ENCODE data around the gene HRH1.
"Not testable (repeated sequence)": the region's sequence is repeated elsewhere in the genome, so short reads cannot be mapped to it uniquely, and the experiment has no call there.

The HRH1 gene

GRCh38 chr3:11239796-11240195 lies 85.5 kb downstream of the HRH1 start:
- DNase-seq (ENCODE audit: low read depth in 2 of 2): no peak

- peak; percentile 39 to 40 for DNase-seq (ENCODE audit: low read depth in 2 of 2)
Observed at GRCh38 chr3:11240496-11240895, 86.2 kb downstream of the HRH1 start.

- DNase-seq (ENCODE audit: low read depth in 2 of 2): no peak
Observed at GRCh38 chr3:11244121-11244677, 89.9 kb downstream of the HRH1 start.

GRCh38 chr3:11245276-11245675 lies 91.0 kb downstream of the HRH1 start:
- DNase-seq (ENCODE audit: low read depth in 2 of 2): no peak

- no peak for DNase-seq (ENCODE audit: low read depth in 2 of 2)
Observed at GRCh38 chr3:11245827-11246662, 91.8 kb downstream of the HRH1 start.

- DNase-seq (ENCODE audit: low read depth in 2 of 2): no peak
Observed at GRCh38 chr3:11246663-11246970, 92.3 kb downstream of the HRH1 start.

GRCh38 chr3:11247362-11247761 lies 93.1 kb downstream of the HRH1 start:
- no peak for DNase-seq (ENCODE audit: low read depth in 2 of 2)

- DNase-seq (ENCODE audit: low read depth in 2 of 2): no peak
Observed at GRCh38 chr3:11248596-11248995, 94.3 kb downstream of the HRH1 start.

GRCh38 chr3:11250902-11251806 lies 96.9 kb downstream of the HRH1 start:
- DNase-seq (ENCODE audit: low read depth in 2 of 2): no peak

- no peak for DNase-seq (ENCODE audit: low read depth in 2 of 2)
Observed at GRCh38 chr3:11251807-11252176, 97.5 kb downstream of the HRH1 start.

GRCh38 chr3:11254876-11255275 lies 100.6 kb downstream of the HRH1 start:
- no peak for DNase-seq (ENCODE audit: low read depth in 2 of 2)

GRCh38 chr3:11255537-11255936 lies 101.2 kb downstream of the HRH1 start:
- DNase-seq (ENCODE audit: low read depth in 2 of 2): not testable (repeated sequence)

GRCh38 chr3:11258958-11259357 lies 104.7 kb downstream of the HRH1 start:
- no peak for DNase-seq (ENCODE audit: low read depth in 2 of 2)

GRCh38 chr3:11260460-11260859 lies 106.2 kb downstream of the HRH1 start:
- no peak for DNase-seq (ENCODE audit: low read depth in 2 of 2)

GRCh38 chr3:11269007-11269406 lies 114.7 kb downstream of the HRH1 start:
- no peak for DNase-seq (ENCODE audit: low read depth in 2 of 2)

GRCh38 chr3:11271986-11272904 lies 118.0 kb downstream of the HRH1 start, which contains the start of gene ATG7:
TSS of gene ATG7 (plus strand) at chr3:11272397. CDS start at chr3:11298696, 26,299 bp downstream.
- peak; percentile 92 to 95 for DNase-seq (ENCODE audit: low read depth in 2 of 2)

- DNase-seq (ENCODE audit: low read depth in 2 of 2): no peak
Observed at GRCh38 chr3:11272906-11273574, 118.7 kb downstream of the HRH1 start.

- DNase-seq (ENCODE audit: low read depth in 2 of 2): no peak
Observed at GRCh38 chr3:11273891-11274291, 119.6 kb downstream of the HRH1 start.

- no peak for DNase-seq (ENCODE audit: low read depth in 2 of 2)
Observed at GRCh38 chr3:11274566-11275142, 120.4 kb downstream of the HRH1 start.

GRCh38 chr3:11275926-11276325 lies 121.6 kb downstream of the HRH1 start:
- DNase-seq (ENCODE audit: low read depth in 2 of 2): no peak

GRCh38 chr3:11276901-11277300 lies 122.6 kb downstream of the HRH1 start:
- no peak for DNase-seq (ENCODE audit: low read depth in 2 of 2)

Measured in stimulated activated CD4-positive, alpha-beta T cell treated with anti-CD3 and anti-CD28 coated beads, Interleukin-15, amount 100 ng/mL, for 48 hours (primary cell).